ENCODE measurements around the gene LRRC61. TPM values are rescaled to one million over a fixed set of nuclear protein-coding genes. Genes with fewer than 3 reads are reported as not detected.

LRRC61 gene
- total RNA-seq, 1 donor from 2014 or later, result 9.1 TPM

- peak; percentile 47 for DNase-seq (ENCODE audit: low spot score)
Observed at GRCh38 chr7:150370612-150371071, 47.5 kb downstream of the LRRC61 start.

GRCh38 chr7:150371131-150371995 is 48.2 kb downstream of the LRRC61 start:
- no peak for DNase-seq (ENCODE audit: low spot score)

- DNase-seq (ENCODE audit: low spot score), result no peak
Observed at GRCh38 chr7:150371996-150372270, 48.8 kb downstream of the LRRC61 start.

- DNase-seq (ENCODE audit: low spot score), result no peak
Observed at GRCh38 chr7:150372271-150373048, 49.3 kb downstream of the LRRC61 start.

GRCh38 chr7:150373049-150373801 is 50.1 kb downstream of the LRRC61 start:
- peak; percentile 79 for DNase-seq (ENCODE audit: low spot score)

- DNase-seq (ENCODE audit: low spot score), result no peak
Observed at GRCh38 chr7:150374026-150374425, 50.9 kb downstream of the LRRC61 start.

GRCh38 chr7:150374472-150374871 is 51.3 kb downstream of the LRRC61 start:
- no peak for DNase-seq (ENCODE audit: low spot score)

GRCh38 chr7:150375662-150376521 is 52.7 kb downstream of the LRRC61 start:
- DNase-seq (ENCODE audit: low spot score), result no peak

- DNase-seq (ENCODE audit: low spot score), result no peak
Observed at GRCh38 chr7:150376560-150376959, 53.4 kb downstream of the LRRC61 start.

GRCh38 chr7:150377196-150377595 is 54.0 kb downstream of the LRRC61 start:
- DNase-seq (ENCODE audit: low spot score), result no peak

- DNase-seq (ENCODE audit: low spot score), result no peak
Observed at GRCh38 chr7:150377635-150378034, 54.5 kb downstream of the LRRC61 start.

- peak; percentile 85 for DNase-seq (ENCODE audit: low spot score)
Observed at GRCh38 chr7:150378115-150378852, 55.1 kb downstream of the LRRC61 start.

- peak; percentile 97 for DNase-seq (ENCODE audit: low spot score)
Observed at GRCh38 chr7:150378853-150379440, 55.8 kb downstream of the LRRC61 start, which contains the start of gene ZNF775. TSS of gene ZNF775 (plus strand) at chr7:150379330. CDS start at chr7:150388471, 9,141 bp downstream.

GRCh38 chr7:150379441-150380379 is 56.6 kb downstream of the LRRC61 start:
- no peak for DNase-seq (ENCODE audit: low spot score)

- DNase-seq (ENCODE audit: low spot score), result no peak
Observed at GRCh38 chr7:150380463-150380862, 57.3 kb downstream of the LRRC61 start.

GRCh38 chr7:150381096-150381495 is 57.9 kb downstream of the LRRC61 start:
- DNase-seq (ENCODE audit: low spot score), result no peak

GRCh38 chr7:150381785-150382122 is 58.6 kb downstream of the LRRC61 start:
- no peak for DNase-seq (ENCODE audit: low spot score)

GRCh38 chr7:150382123-150382843 is 59.1 kb downstream of the LRRC61 start:
- no peak for DNase-seq (ENCODE audit: low spot score)
